C4-2B (cell line): ENCODE data around the gene ARID4B.

Experiments
- CTCF ChIP-seq: fragments of 450-650 bp; conservative IDR thresholded peaks from 2 replicates; pipeline ENCODE4 v1.5.1; 2017; ENCODE audit warnings: mild to moderate bottlenecking
- ZFX ChIP-seq: fragments of 450-650 bp; IDR thresholded peaks from 2 replicates; pipeline ENCODE4 v1.6.1; 2017

DNA sequence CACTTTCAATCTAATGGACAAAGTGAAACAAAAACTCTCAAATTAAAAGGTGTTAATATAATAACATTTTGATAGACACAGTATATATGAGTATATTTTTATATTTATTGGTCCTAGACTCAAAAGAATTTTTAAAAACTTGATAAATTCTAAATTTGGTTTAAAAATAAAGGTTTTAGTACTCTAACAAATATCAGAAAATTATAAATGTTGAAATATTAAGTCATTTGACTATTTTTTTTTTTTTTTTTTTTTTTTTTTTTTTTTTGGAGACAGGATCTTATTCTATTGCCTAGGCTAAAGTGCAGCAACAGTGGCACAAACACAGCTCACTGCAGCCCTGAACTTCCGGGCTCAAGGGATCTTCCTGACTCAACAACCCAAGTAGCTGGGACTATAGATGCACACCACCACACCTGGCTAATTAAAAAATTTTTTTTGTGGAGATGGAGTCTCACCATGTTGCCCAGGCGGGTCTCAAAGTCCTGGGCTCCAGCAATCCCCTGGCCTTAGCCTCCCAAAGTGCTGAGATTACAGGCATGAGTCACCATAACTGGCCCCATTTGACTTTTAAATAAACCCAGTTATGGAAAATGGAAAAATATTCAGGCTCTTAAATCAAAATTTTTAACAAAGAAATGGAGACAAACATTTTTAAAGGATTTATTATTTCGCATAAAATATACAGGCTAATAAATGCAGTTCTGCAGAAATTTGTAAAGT is 106.2 kb downstream of the ARID4B start:
- TF ChIP-seq CTCF (no peak), ZFX (no peak)
